ENCODE data around the gene TNFAIP2. TPM values are rescaled to one million over a fixed set of nuclear protein-coding genes. Genes with fewer than 3 reads are reported as not detected.
"Not testable (repeated sequence)": the region's sequence is repeated elsewhere in the genome, so short reads cannot be mapped to it uniquely, and the experiment has no call there.

Gene TNFAIP2
- total RNA-seq, 6 experiments from 2014 or later = 23.2 to 122 (median 32.6) TPM

DNA sequence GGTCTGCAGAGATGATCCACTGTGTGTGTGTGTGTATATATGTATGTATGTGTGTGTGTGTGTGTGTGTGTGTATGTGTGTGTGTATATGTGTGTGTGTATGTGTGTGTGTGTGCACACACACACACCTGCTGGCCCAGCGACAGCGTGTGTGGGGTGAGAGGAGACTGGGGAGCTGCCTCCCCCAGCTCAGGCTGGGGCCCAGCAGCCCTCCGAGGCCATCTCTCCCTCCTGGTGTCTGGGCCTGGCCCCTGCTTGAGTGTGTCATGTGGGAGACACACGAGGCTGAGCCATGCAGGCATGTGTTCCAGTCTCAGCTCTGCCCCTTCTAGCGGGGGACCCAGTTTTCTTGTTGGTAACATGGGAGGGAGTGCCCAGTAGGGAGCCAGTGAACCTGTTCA is 10.0 kb upstream of the TNFAIP2 start:
- intact Hi-C loops (cut with DNase I) = no loop called here
- ATAC-seq = no peak
- no peak for TF ChIP-seq POLR2A (IDR thresholded peaks at IDR 0.05)
- TF ChIP-seq, protein P1, sequence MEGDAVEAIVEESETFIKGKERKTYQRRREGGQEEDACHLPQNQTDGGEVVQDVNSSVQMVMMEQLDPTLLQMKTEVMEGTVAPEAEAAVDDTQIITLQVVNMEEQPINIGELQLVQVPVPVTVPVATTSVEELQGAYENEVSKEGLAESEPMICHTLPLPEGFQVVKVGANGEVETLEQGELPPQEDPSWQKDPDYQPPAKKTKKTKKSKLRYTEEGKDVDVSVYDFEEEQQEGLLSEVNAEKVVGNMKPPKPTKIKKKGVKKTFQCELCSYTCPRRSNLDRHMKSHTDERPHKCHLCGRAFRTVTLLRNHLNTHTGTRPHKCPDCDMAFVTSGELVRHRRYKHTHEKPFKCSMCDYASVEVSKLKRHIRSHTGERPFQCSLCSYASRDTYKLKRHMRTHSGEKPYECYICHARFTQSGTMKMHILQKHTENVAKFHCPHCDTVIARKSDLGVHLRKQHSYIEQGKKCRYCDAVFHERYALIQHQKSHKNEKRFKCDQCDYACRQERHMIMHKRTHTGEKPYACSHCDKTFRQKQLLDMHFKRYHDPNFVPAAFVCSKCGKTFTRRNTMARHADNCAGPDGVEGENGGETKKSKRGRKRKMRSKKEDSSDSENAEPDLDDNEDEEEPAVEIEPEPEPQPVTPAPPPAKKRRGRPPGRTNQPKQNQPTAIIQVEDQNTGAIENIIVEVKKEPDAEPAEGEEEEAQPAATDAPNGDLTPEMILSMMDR (IDR thresholded peaks at IDR 0.05) = no peak
- H3K9me3 ChIP-seq = no peaks in the 10 kb centered on the region
- H3K27me3 ChIP-seq = no peaks in the 10 kb centered on the region
- H3K27ac ChIP-seq = peak overlapping the region in 1 of 3 donors; percentile 73
- H3K36me3 ChIP-seq = no peaks in the 10 kb centered on the region
- DNase-seq = no peak
- no peak overlapping the region for H3K4me3 ChIP-seq
- peaks cover 0 to 54% (median 13%) of the 10 kb centered on the region in 4 donors for H3K4me1 ChIP-seq
- no CpG with 5 or more reads among the region's 5 CpGs for WGBS (ENCODE audit: insufficient coverage, low coverage, low lambda C conversion rate, missing lambda C conversion rate)

DNA sequence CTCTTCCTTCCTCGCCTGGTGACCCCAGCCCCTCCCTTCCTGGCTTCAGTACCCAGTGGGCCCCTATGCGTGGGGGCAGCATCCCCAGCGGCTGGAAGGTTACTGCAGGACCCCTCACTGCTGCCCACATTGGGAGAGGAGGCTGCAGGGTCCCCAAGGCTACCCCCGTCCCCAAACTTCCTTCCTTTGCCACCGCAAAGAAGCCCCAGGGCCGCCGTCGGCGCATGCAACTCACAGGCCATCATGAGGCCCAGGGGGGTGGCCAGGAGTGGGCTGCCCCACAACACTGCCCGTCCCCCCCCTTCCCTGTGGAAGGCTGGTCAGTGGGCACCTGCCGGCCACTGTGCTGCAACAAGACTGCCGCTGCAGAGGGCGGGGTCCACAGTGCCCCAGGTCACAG is 9.5 kb upstream of the TNFAIP2 start:
- Histone ChIP-seq H3K4me3 (no peak overlapping the region), H3K36me3 (no peaks in the 10 kb centered on the region), H3K9me3 (no peaks in the 10 kb centered on the region), H3K4me1 (peaks cover 0 to 58% (median 13%) of the 10 kb centered on the region in 4 donors), H3K27ac (peak overlapping the region in 1 of 3 donors; percentile 73), H3K27me3 (no peaks in the 10 kb centered on the region)
- intact Hi-C loops (cut with DNase I) = no loop called here
- TF ChIP-seq POLR2A (IDR thresholded peaks at IDR 0.05) = no peak
- TF ChIP-seq, protein P1 (IDR thresholded peaks at IDR 0.05) = no peak
- peak in 1 of 4 donors; percentile 4 for ATAC-seq
- DNase-seq = no peak
- whole genome bisulfite sequencing (ENCODE audit: insufficient coverage, low coverage, low lambda C conversion rate, missing lambda C conversion rate) = no CpG with 5 or more reads among the region's 13 CpGs

DNA sequence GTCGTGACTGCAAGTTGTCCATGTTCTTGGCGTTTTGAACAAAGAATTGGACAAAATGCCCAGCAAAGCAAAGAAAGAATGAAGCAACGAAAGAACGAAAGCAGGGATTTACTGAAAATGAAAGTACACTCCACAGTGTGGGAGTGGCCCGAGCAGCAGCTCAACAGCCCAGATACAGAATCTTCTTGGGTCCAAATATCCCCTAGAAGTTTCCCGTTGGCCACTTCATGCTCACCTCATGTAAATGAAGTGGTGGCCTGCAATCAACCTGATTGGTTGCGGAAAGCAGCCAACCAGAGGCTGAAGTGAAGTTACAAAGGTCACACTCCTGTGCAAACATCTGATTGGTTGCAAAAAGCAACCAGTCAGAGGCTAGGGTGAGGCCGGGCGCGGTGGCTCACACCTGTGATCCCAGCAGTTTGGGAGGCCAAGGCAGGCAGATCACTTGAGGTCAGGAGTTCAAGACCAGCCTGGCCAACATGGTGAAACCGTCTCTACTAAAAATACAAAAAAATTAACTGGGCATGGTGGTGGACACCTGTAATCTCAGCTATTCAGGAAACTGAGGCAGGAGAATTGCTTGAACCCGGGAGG is 8.1 kb upstream of the TNFAIP2 start:
- ATAC-seq (peak; percentile 6 to 43 (median 22)), DNase-seq (peak; percentile 66 to 85 (median 84))
- WGBS (ENCODE audit: insufficient coverage, low coverage, low lambda C conversion rate, missing lambda C conversion rate) = 18% methylated on average over 11 of the region's 12 CpGs
- H3K9me3 ChIP-seq; H3K36me3 ChIP-seq; intact Hi-C loops (cut with DNase I); H3K27me3 ChIP-seq: not testable (repeated sequence)
- peaks cover 0 to 56% (median 8%) of the 10 kb centered on the region in 4 donors for H3K4me1 ChIP-seq
- H3K4me3 ChIP-seq = peak overlapping the region in 1 of 3 donors; percentile 9
- peak overlapping the region; percentile 57 to 76 (median 73) for H3K27ac ChIP-seq

DNA sequence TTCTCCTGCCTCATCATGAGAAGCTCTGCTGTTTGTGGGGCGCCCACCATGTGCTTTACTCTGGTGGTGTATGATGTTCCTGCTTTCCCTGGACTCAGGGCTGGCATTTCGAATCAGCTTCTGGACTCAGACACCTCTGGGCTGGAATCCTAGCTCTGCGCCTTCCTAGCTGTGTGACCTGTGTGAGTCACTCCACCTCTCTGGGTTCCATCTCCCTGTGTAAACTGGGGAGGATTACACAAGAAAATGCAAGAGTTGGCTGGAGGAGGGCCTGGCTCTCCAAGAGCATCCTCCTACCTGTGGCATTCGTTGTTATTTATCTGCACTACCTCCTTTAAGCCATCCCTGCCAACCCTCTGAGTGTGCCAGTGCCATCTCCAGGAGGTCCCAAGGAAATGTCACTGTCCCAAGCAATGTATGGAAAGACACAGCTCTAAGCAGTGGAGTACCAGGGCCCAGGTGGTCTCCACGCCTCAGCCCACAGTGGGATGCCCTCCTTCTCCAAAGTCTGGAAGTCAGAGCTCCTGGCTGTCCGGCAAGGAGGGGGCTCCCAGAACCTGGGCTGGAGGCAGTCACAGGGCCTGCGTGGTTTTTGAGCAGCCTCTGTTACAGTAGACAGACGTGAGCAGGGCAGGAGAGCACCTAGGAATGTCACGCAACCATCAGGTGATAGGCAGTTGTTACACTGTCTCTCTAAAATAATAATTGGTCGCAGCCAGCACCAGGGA is 7.3 kb upstream of the TNFAIP2 start:
- DNase-seq (no peak), ATAC-seq (peak in 3 of 4 donors; percentile 6 to 26 (median 9))
- Histone ChIP-seq H3K27ac (peak overlapping the region in 1 of 3 donors; percentile 73), H3K4me3 (no peak overlapping the region), H3K4me1 (peaks cover 0 to 56% (median 7%) of the 10 kb centered on the region in 4 donors), H3K36me3 (no peaks in the 10 kb centered on the region), H3K27me3 (no peaks in the 10 kb centered on the region), H3K9me3 (no peaks in the 10 kb centered on the region)
- TF ChIP-seq, protein P1 (IDR thresholded peaks at IDR 0.05) = no peak
- no peak for TF ChIP-seq POLR2A (IDR thresholded peaks at IDR 0.05)
- WGBS (ENCODE audit: insufficient coverage, low coverage, low lambda C conversion rate, missing lambda C conversion rate) = 68% methylated on average over 6 of the region's 10 CpGs
- intact Hi-C loops (cut with DNase I) = no loop called here

DNA sequence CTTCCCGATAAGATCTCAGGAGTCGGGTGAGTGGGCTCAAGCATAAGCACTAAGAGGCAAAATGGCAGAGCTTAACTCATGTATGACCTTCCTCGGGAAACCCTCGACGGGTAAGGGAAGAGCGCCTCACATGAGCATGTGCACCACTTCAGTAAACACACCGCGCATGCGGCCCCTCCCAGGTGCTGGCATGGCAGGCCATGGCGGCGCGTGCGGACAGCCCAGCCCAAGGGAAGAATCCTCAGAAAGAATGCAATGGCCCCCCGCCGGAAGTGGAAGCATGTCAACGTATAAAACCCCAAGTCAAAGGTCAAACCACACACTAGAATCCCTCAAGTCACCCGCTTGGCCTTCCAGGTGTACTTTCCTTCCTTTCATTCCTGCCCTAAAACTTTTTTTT is 6.6 kb upstream of the TNFAIP2 start:
- Histone ChIP-seq H3K27me3 (no peaks in the 10 kb centered on the region), H3K4me3 (no peak overlapping the region), H3K9me3 (no peaks in the 10 kb centered on the region), H3K27ac (no peak overlapping the region), H3K4me1 (peaks cover 0 to 56% (median 11%) of the 10 kb centered on the region in 4 donors), H3K36me3 (no peaks in the 10 kb centered on the region)
- no peak for ATAC-seq
- TF ChIP-seq POLR2A (IDR thresholded peaks at IDR 0.05) = no peak
- TF ChIP-seq, protein P1 (IDR thresholded peaks at IDR 0.05) = no peak
- intact Hi-C loops (cut with DNase I) = no loop called here
- 70% methylated on average over 10 of the region's 17 CpGs for WGBS (ENCODE audit: insufficient coverage, low coverage, low lambda C conversion rate, missing lambda C conversion rate)
- no peak for DNase-seq

DNA sequence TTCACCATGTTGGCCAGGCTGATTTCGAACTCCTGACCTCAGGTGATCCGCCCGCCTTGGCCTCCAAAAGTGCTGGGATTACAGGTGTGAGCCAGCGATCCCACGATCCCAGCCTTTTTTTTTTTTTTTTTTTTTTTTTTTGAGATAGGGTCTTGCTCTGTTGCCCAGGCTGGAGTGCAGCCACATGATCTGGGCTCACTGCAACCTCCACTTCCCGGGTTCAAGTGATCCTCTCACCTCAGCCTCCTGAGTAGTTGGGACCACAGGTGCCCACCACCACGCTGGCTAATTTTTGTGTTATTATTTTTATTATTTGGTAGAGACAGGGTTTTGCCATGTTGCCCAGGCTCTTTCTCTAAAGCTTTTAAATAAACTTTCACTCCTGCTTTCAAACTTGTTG is 5.8 kb upstream of the TNFAIP2 start:
- H3K27ac ChIP-seq; H3K4me3 ChIP-seq; H3K9me3 ChIP-seq; intact Hi-C loops (cut with DNase I); H3K36me3 ChIP-seq; H3K27me3 ChIP-seq; ATAC-seq; DNase-seq: not testable (repeated sequence)
- peaks cover 0 to 56% (median 17%) of the 10 kb centered on the region in 4 donors for H3K4me1 ChIP-seq
- WGBS (ENCODE audit: insufficient coverage, low coverage, low lambda C conversion rate, missing lambda C conversion rate) = 90% methylated on average over 5 of the region's 7 CpGs

All from right lobe of liver (tissue), 6 donors.